HCT116 (cell line): ENCODE data around the gene XIAP. TPM values are rescaled to one million over a fixed set of nuclear protein-coding genes. Genes with fewer than 3 reads are reported as not detected.

Experiments
- ATAC-seq: fragments of 200-7000 bp; cut with Tn5 transposase; 2 replicates; pipeline ENCODE4 v1.9.1; 2020; ENCODE audit warnings: mild to moderate bottlenecking, moderate library complexity
- BruUV-seq: library from RNA; stranded (reverse); fragments of 400-500 nt; replicated peaks from 2 replicates; lab custom pipeline; 2021; lab: Mats Ljungman, UMichigan
- CTCF ChIA-PET: fragments of 300-600 bp; sonication (Branson Sonifier 250); formaldehyde crosslinking; loops from one replicate; lab custom pipeline; 2021; ENCODE audit warnings: antibody characterized with exemption; lab: Charles Lee
- POLR2A ChIA-PET: fragments of 300-600, 350-600 bp; sonication (Branson Sonifier 250); formaldehyde crosslinking; loops from one replicate; lab custom pipeline; 2021; ENCODE audit warnings: antibody characterized with exemption; lab: Charles Lee
- RAD21 ChIA-PET, 2 experiments: fragments of 300-600 bp; sonication (Branson Sonifier 250); formaldehyde crosslinking; loops; one replicate each; lab custom pipeline; 2023; ENCODE audit warnings: low total read pairs in 2 of 2; ENCODE audit not compliant: uncharacterized antibody in 2 of 2, unreplicated experiment in 2 of 2, low non-redundant PET in 1 of 2; lab: Charles Lee
- DNase-seq: peaks from one replicate; pipeline ENCODE4 v3.0.0-alpha.2; 2010; ENCODE audit warnings: low read depth, low spot score
- H2AFZ ChIP-seq: fragments of 200-600 bp; shearing (Covaris generic), sonication (generic); 2 replicates; pipeline ENCODE4 v1.6.1; 2017; ENCODE audit warnings: low read depth, mixed run types, mixed read lengths, antibody characterized with exemption, low read length; ENCODE audit not compliant: poor library complexity, severe bottlenecking
- H3K27ac ChIP-seq: 2 replicates; pipeline ENCODE4 v1.5.1; 2012; ENCODE audit warnings: low read depth, low read length
- H3K27me3 ChIP-seq: fragments of 200-600 bp; sonication (generic); 2 replicates; pipeline ENCODE4 v1.6.1; 2016; ENCODE audit warnings: mixed run types, low read length, mixed read lengths; ENCODE audit not compliant: insufficient read depth
- H3K36me3 ChIP-seq, 2 experiments: fragments of 200-500 bp in 1 of 2; fragments of 200-600 bp in 1 of 2; sonication (Bioruptor generic) in 1 of 2; sonication (generic) in 1 of 2; 2 replicates each; pipeline versions ENCODE4 v1.5.1 to v1.6.1; 2014 to 2016; ENCODE audit warnings: low read length in 2 of 2, inconsistent platforms in 1 of 2, mixed read lengths in 1 of 2, mixed run types in 1 of 2; ENCODE audit not compliant: insufficient read depth in 2 of 2, control insufficient read depth in 1 of 2
- H3K4me1 ChIP-seq, 2 experiments: fragments of 200-600 bp in 1 of 2; sonication (generic) in 1 of 2; 2 replicates each; pipeline versions ENCODE4 v1.5.1 to v1.6.1; 2012 to 2017; ENCODE audit warnings: low read length in 2 of 2, inconsistent platforms in 1 of 2, mild to moderate bottlenecking in 1 of 2, mixed read lengths in 1 of 2, mixed run types in 1 of 2, moderate library complexity in 1 of 2; ENCODE audit not compliant: insufficient read depth in 2 of 2, control insufficient read depth in 1 of 2
- H3K4me2 ChIP-seq: fragments of 200-600 bp; sonication (generic); 2 replicates; pipeline ENCODE4 v1.6.1; 2017; ENCODE audit warnings: mixed run types, low read length, mixed read lengths
- H3K4me3 ChIP-seq, 2 experiments: fragments of 200-600 bp in 1 of 2; sonication (generic) in 1 of 2; replicated peaks in 1 of 2; 2 replicates each; pipeline ENCODE4 v1.5.1; 2011 to 2016; ENCODE audit warnings: low read length in 2 of 2, control low read depth in 1 of 2, low read depth in 1 of 2, mild to moderate bottlenecking in 1 of 2, mixed read lengths in 1 of 2, mixed run types in 1 of 2
- H3K79me2 ChIP-seq: fragments of 200-600 bp; sonication (generic); 2 replicates; pipeline ENCODE4 v1.6.1; 2017; ENCODE audit warnings: mild to moderate bottlenecking, mixed run types, low read length, moderate library complexity, mixed read lengths; ENCODE audit not compliant: insufficient read depth
- H3K9ac ChIP-seq: fragments of 200-600 bp; sonication (generic); 2 replicates; pipeline ENCODE4 v1.6.1; 2016; ENCODE audit warnings: low read length, mixed read lengths
- H3K9me2 ChIP-seq: fragments of 200-600 bp; sonication (generic), shearing (Covaris generic); 2 replicates; pipeline ENCODE4 v1.6.1; 2017; ENCODE audit warnings: mixed run types, mild to moderate bottlenecking, moderate library complexity; ENCODE audit not compliant: insufficient read depth
- H3K9me3 ChIP-seq, 2 experiments: fragments of 200-500 bp in 1 of 2; fragments of 200-600 bp in 1 of 2; sonication (Bioruptor generic) in 1 of 2; sonication (generic) in 1 of 2; 2 replicates each; pipeline ENCODE4 v1.6.1; 2014 to 2017; ENCODE audit warnings: low read length in 2 of 2, mixed read lengths in 2 of 2, inconsistent platforms in 1 of 2, low read depth in 1 of 2, mild to moderate bottlenecking in 1 of 2, mixed run types in 1 of 2, moderate library complexity in 1 of 2; ENCODE audit not compliant: control insufficient read depth in 1 of 2, insufficient read depth in 1 of 2
- H4K20me1 ChIP-seq: fragments of 200-600 bp; sonication (generic), shearing (Covaris generic); 2 replicates; pipeline ENCODE4 v1.6.1; 2017; ENCODE audit warnings: mixed run types, mild to moderate bottlenecking, moderate library complexity; ENCODE audit not compliant: insufficient read depth
- CBX3 ChIP-seq: IDR thresholded peaks from 2 replicates; pipeline ENCODE4 v1.6.1; 2012; ENCODE audit warnings: low read depth
- CEBPB ChIP-seq: IDR thresholded peaks from 2 replicates; pipeline ENCODE4 v1.6.1; 2012; ENCODE audit warnings: low read depth
- CTCF ChIP-seq, 3 experiments: fragments of 200-600 bp in 1 of 3; sonication (generic) in 1 of 3; IDR thresholded peaks in 2 of 3; conservative IDR thresholded peaks in 1 of 3; 2 replicates each; pipeline ENCODE4 v1.5.1; 2012 to 2017; ENCODE audit warnings: low read depth in 2 of 3, low read length in 2 of 3, antibody characterized with exemption in 1 of 3, borderline replicate concordance in 1 of 3, control low read depth in 1 of 3, mild to moderate bottlenecking in 1 of 3, mixed read lengths in 1 of 3, mixed run types in 1 of 3, moderate library complexity in 1 of 3; ENCODE audit not compliant: insufficient read depth in 1 of 3
- EGR1 ChIP-seq: IDR thresholded peaks from 2 replicates; pipeline ENCODE4 v1.6.1; 2012; ENCODE audit warnings: low read depth
- EZH2 ChIP-seq: fragments of 200-600 bp; sonication (generic); IDR thresholded peaks from 2 replicates; pipeline ENCODE4 v1.6.1; 2017; ENCODE audit warnings: antibody characterized with exemption, mixed run types
- EZH2phosphoT487 ChIP-seq: fragments of 200-600 bp; IDR thresholded peaks from 2 replicates; pipeline ENCODE4 v1.6.1; 2018; ENCODE audit warnings: antibody characterized with exemption, borderline replicate concordance
- FOSL1 ChIP-seq: IDR thresholded peaks from 2 replicates; pipeline ENCODE4 v1.6.1; 2012; ENCODE audit warnings: low read depth
- JUND ChIP-seq: IDR thresholded peaks from 2 replicates; pipeline ENCODE4 v1.6.1; 2012
- POLR2A ChIP-seq: IDR thresholded peaks from 2 replicates; pipeline ENCODE4 v1.7.0; 2011; ENCODE audit warnings: borderline replicate concordance; ENCODE audit not compliant: insufficient read depth, insufficient read length; ENCODE audit errors: extremely low read depth
- POLR2AphosphoS5 ChIP-seq: IDR thresholded peaks from 2 replicates; pipeline ENCODE4 v1.6.1; 2011; ENCODE audit warnings: mild to moderate bottlenecking, low read depth, low read length, moderate library complexity
- RAD21 ChIP-seq: IDR thresholded peaks from 2 replicates; pipeline ENCODE4 v1.6.1; 2012; ENCODE audit warnings: low read depth, mild to moderate bottlenecking
- SIN3A ChIP-seq: IDR thresholded peaks from 2 replicates; pipeline ENCODE4 v1.6.1; 2012; ENCODE audit warnings: low read depth
- SP1 ChIP-seq: IDR thresholded peaks from 2 replicates; pipeline ENCODE4 v1.6.1; 2012; ENCODE audit warnings: low read depth
- SRF ChIP-seq: IDR thresholded peaks from 2 replicates; pipeline ENCODE4 v1.6.1; 2012; ENCODE audit warnings: low read depth
- TCF7L2 ChIP-seq: IDR thresholded peaks from 2 replicates; pipeline ENCODE4 v1.7.0; 2011; ENCODE audit warnings: borderline replicate concordance, inconsistent platforms; ENCODE audit not compliant: insufficient read depth, insufficient read length; ENCODE audit errors: extremely low read depth
- YY1 ChIP-seq: IDR thresholded peaks from 2 replicates; pipeline ENCODE4 v1.6.1; 2011; ENCODE audit warnings: low read length, low read depth, moderate library complexity, mild to moderate bottlenecking; ENCODE audit not compliant: insufficient replicate concordance; ENCODE audit errors: extremely low read depth
- ZBTB33 ChIP-seq: IDR thresholded peaks from 2 replicates; pipeline ENCODE4 v1.6.1; 2011; ENCODE audit warnings: mild to moderate bottlenecking, low read length, moderate library complexity; ENCODE audit not compliant: insufficient replicate concordance; ENCODE audit errors: extremely low read depth
- ZNF274 ChIP-seq: fragments of 200-500 bp; sonication (Bioruptor generic); IDR thresholded peaks from 2 replicates; pipeline ENCODE4 v1.6.1; 2014; ENCODE audit warnings: mild to moderate bottlenecking, low read depth, low read length, inconsistent platforms
- intact Hi-C: fragments of 100-400 bp; cut with micrococcal nuclease; formaldehyde crosslinking; loops from 2 replicates; pipeline ENCODE4 v1.10.0; 2022
- total RNA-seq: library from RNA; stranded (reverse); gene quantifications from one replicate; pipeline ENCODE4 v1.2.1, GENCODE V29; 2021; ENCODE audit not compliant: unreplicated experiment
- TF ChIP-seq, protein P1 (sequence below): IDR thresholded peaks from 2 replicates; pipeline ENCODE4 v1.6.1; 2012

The XIAP gene
- total RNA-seq, 1 experiment from 2014 or later: 41.0 TPM

DNA sequence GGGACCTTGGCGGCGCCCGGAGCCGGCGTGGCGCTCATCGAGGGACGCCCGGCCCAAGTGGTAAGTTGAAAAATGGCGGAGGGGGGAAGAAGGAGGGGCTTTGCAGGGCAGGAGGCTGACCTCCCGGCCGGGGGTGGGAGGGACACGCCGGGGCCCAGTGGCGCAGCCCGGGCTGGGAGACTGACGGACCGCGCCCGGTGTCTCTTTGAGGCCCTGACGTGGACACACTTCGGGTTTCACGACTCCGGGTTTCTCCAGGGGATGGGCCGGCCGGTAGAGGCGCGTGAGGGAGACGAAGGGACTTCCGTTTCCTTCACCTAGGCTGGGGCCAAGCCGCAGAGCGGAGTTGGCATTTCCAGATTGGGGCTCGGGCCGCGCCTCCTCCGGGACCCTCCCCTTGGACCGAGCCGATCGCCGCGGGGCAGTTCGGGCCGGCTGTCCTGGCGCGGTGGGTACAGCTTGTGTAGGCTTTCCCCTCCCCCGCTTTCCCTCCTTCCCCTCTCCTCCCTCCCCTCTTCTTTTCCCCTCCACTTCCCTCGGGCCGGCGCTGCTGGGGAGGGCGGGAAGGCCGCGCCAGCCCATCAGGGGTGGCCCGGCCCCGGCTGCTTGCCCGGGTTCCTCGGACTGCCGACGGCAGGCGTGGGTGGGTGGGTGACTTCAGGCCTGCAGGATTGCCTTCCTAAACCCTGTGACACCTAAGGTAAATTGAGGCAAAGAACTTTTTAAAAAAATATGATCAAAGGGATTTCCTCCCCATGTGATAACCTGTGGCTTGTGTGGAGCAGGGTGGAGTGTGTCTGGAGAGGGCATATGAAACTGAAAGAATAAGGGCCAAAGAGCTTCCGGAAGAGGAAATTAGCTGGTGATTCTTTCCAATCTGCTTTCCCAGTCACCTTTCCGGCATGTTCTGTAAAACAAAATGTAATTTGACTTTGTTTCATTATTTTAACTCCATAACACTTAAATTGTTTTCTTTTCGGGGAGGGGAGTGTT lies at the start of gene XIAP (continued):
- TF ChIP-seq YY1: peak; percentile 83
- TF ChIP-seq, protein P1, sequence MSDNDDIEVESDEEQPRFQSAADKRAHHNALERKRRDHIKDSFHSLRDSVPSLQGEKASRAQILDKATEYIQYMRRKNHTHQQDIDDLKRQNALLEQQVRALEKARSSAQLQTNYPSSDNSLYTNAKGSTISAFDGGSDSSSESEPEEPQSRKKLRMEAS: no peak; the same call in 1 of the 2 replicates
- TF ChIP-seq EGR1: peak; percentile 68
- peak; percentile 30; the same call in 1 of the 2 replicates for TF ChIP-seq SP1
- no peak for TF ChIP-seq POLR2A
- no peak for TF ChIP-seq EZH2
- TF ChIP-seq ZNF274: no peak
- TF ChIP-seq POLR2AphosphoS5: peak; percentile 62; the same call in 1 of the 2 replicates

- TF ChIP-seq EGR1 (no peak), YY1 (no peak), JUND (no peak), FOSL1 (no peak), ZBTB33 (no peak), RAD21 (no peak), SIN3A (no peak), EZH2phosphoT487 (no peak), CEBPB (no peak), CBX3 (no peak), CTCF (IDR thresholded peaks at IDR 0.05 in 2 of 3, conservative IDR thresholded peaks at IDR 0.05 in 1 of 3; ENCODE audit: borderline replicate concordance in 1 of 3, insufficient read depth in 1 of 3, low read depth in 2 of 3, low read length in 2 of 3) (no peak), SRF (no peak), SP1 (no peak), TCF7L2 (no peak)
- Histone ChIP-seq H3K9me2 (no peaks in the 10 kb centered on the region), H2AFZ (no peak overlapping the region), H3K9me3 (no peaks in the 10 kb centered on the region), H3K4me2 (no peak overlapping the region), H3K79me2 (no peaks in the 10 kb centered on the region), H3K27me3 (no peaks in the 10 kb centered on the region), H4K20me1 (no peaks in the 10 kb centered on the region), H3K36me3 (no peaks in the 10 kb centered on the region), H3K4me1 (peaks cover 4 to 20% of the 10 kb centered on the region in 2 experiments; a peak in 3 of 4 replicates), H3K27ac (no peak overlapping the region), H3K4me3 (no peak overlapping the region), H3K9ac (no peak overlapping the region)
- intact Hi-C loops: no loop called here
- RAD21 ChIA-PET: no interaction called here
- ATAC-seq (no peak), DNase-seq (no peak)
- CTCF ChIA-PET: no interaction called here
- BruUV-seq: no TSS peak
- POLR2A ChIA-PET: no interaction called here
Measured at GRCh38 chrX:123814343-123814742, 45.5 kb upstream of the XIAP start.
